D721Med (cell line): ENCODE results near the gene AGPAT1.

ENCODE experiments used
- DNase-seq: peaks from one replicate; pipeline ENCODE4 v3.0.0; 2011; ENCODE audit warnings: low spot score; ENCODE audit not compliant: insufficient read length
- FAIRE-seq: peaks from 2 replicates; lab custom pipeline; 2011; peaks lifted over from hg19 to GRCh38; lab: Jason Lieb, UNC
- TF ChIP-seq, protein P1 (sequence below): IDR thresholded peaks from 2 replicates; pipeline ENCODE4 v1.5.1; 2012; ENCODE audit warnings: mild to moderate bottlenecking, control low read depth; ENCODE audit not compliant: insufficient read depth; ENCODE audit errors: missing control alignments

Gene AGPAT1

DNA sequence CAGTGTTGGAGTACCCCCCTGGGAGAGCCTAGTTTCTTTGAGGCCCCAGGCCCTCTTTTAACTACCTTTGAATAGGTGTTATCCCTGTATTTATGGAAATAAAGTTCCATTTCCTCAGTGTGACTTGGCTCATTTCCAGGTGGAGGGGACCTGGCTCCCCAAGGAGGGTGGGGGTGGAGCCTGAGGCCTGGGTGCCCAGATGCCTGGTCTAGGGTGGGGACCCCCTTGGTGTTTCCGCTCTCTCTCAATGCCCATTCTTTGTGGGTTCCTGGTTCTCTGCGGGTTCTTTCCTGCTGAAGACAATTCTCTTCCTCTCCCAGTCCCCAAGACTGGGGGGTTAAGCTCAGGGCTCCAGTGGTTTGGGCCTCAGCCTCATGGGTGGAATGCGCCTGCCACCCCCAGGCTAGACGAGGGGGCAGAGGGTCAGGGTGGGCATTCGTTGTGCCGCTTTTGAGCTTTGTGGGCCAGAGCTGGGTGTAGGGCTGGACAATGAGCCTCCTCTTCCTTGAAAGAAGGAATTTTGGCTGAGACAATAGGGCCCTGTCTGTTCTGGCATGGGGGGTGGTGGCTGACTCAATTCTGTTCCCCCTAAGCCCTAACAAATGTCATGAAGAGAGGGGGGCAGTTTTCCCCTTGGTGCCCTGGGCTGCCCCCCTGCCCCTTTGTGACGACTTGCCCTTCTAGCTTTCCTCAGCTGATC, 12.2 kb downstream of the AGPAT1 start:
- TF ChIP-seq, protein P1, sequence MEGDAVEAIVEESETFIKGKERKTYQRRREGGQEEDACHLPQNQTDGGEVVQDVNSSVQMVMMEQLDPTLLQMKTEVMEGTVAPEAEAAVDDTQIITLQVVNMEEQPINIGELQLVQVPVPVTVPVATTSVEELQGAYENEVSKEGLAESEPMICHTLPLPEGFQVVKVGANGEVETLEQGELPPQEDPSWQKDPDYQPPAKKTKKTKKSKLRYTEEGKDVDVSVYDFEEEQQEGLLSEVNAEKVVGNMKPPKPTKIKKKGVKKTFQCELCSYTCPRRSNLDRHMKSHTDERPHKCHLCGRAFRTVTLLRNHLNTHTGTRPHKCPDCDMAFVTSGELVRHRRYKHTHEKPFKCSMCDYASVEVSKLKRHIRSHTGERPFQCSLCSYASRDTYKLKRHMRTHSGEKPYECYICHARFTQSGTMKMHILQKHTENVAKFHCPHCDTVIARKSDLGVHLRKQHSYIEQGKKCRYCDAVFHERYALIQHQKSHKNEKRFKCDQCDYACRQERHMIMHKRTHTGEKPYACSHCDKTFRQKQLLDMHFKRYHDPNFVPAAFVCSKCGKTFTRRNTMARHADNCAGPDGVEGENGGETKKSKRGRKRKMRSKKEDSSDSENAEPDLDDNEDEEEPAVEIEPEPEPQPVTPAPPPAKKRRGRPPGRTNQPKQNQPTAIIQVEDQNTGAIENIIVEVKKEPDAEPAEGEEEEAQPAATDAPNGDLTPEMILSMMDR, result no peak
- no peak for DNase-seq
- FAIRE-seq, result no peak

DNA sequence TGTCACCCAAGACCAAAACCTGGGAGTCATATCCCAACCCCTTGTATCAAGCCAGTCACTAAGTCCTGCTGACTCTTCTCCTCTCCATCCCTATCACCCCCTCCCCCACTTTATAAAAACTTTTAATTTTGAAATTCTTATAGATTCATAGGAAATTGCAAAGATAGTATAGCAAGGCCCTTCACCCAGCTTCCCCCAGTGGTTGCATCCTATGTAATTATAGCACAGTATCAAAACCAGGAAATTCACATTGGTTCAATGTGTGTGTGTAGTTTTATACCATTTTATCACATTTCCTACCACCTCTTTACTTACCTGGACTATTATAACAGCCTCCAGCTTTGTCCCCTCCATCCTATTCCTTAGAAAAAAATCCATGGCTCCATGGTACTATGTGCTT, 17.8 kb downstream of the AGPAT1 start:
- TF ChIP-seq, protein P1, result no peak
- FAIRE-seq (no peak), DNase-seq (no peak)

DNA sequence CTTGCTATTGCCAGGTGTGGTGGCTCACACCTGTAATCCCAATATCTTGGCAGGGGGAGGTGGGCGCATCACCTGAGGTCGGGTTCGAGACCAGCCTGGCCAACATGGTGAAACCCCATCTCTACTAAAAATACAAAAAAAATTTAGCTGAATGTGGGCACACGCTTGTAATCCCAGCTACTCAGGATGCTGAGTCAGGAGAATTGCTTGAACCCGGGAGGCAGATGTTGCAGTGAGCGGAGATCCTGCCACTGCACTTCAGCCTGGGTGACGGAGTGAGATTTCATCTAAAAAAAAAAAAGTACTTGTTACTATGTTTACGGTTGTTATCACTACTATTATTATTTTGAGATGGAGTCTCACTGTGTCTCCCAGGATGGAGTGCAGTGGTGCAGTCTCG, 19.0 kb downstream of the AGPAT1 start:
- TF ChIP-seq, protein P1, result no peak
- DNase-seq (no peak), FAIRE-seq (no peak)

DNA sequence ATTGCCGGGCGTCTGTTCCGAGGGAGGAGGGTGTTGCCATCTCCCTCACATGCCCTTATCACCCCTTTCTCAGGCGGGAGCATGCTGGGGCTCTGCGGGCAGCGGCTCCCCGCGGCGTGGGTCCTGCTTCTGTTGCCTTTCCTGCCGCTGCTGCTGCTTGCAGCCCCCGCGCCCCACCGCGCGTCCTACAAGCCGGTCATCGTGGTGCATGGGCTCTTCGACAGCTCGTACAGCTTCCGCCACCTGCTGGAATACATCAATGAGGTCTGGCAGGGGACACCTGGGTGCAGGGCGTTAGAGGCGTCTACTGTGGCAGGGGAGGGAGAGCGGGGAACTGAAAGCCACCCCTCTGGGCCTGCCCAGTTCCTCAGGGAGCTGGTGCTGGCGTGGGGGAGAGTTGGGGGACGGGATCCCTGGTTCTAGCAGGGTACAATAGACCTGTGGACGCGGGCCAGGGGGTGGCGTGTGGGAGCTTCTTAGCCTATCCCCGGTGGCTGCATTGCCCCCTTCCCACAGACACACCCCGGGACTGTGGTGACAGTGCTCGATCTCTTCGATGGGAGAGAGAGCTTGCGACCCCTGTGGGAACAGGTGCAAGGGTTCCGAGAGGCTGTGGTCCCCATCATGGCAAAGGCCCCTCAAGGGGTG, 21.2 kb downstream of the AGPAT1 start:
- TF ChIP-seq, protein P1, result peak; percentile 53
- DNase-seq (peak; percentile 57), FAIRE-seq (no peak)

DNA sequence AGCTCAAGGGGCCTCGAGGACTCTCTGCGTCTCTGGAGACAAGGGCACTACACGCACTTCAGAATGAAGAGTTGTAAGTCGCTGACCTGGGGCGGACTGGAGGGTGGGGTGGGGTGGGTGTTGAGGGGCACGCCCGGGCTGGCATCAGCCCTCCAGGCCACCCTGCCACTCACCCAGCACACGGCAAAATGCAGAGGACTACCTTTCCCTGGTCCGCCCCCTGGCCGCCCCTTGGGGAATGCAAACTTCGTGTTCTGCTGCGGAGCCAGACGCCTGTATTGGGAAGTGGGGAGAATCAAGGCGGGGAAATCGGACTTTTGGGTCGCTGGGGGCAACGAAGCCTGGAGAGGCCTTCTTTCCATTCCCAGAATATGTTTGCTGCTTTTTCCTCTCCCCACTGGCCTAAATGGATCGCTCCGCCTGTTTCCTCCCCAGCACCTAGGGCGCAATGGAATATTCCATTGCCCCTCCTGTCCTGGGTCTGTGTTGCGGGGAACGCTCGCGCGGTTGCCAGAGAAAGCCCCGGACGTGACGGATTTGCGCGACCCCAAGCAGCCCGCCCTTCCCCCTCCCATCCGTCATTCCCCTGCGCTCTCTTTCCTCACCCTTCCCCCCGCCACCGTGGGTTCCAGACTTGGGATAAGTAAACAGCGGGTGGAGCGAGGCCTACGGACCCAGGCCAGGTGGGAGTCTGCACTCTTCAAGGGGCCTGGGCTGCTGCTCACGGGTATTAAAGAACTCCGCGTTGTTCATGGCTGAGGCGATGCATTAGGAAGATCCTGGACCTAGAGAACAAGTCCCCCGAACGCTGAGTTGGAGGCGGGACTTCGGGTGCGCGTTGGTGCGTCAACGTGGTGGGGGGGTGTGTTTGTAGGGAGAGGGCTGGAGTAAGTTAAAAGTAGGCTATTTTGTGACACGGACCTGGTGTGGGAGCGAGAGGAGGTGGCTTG, 22.0 kb downstream of the AGPAT1 start, which contains the start of gene PPT2:
Gene PPT2 (plus strand): TSS at position 578 of the 950 bp plus-strand sequence. CDS start 454 bp downstream, outside the sequence.
- DNase-seq (peak; percentile 75), FAIRE-seq (no peak)
- TF ChIP-seq, protein P1, result no peak

DNA sequence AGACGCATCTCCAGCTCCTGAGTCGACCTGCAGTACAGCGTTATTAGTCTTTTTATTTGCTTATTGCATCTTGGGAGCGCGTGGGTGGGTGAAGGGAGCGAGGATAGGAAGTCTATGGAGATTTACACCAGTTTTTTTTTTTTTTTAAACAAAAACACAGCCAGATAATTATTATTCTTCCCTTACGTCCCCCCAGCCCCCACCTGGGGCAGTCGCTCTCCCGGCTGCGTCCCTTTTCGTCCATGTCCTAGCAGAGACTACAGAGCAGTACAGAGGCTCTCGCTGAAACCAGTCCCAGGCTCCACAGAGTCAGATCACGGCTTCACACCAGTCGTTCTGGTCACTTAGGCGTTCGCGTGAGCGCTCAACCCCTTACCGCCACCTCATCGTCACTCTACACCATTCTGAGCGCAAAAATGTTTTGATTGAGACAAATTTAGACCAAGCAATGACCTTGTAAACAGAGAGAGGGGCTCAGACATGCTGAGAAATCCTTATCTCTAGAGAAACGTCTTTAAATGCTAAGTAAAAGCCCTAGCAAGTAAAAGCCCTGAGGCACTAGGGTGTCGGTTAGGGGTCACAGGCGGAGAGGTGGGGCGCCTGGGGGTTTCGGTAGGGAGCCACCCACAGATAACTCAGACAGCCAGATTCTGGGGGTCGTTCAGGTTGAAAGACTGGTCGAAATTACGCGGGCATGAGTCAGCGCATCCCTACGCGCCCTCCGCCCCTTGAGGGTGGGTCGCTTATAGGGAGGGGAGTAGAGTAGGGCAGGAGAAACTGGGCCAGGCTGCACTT, 22.9 kb downstream of the AGPAT1 start:
- FAIRE-seq (no peak), DNase-seq (no peak)
- TF ChIP-seq, protein P1, result no peak
